Measurements from ENCODE around the gene UNC5B.

- TF ChIP-seq POLR2A (IDR thresholded peaks at IDR 0.05; ENCODE audit: low read length) (no peak), GATA1 (IDR thresholded peaks at IDR 0.05; ENCODE audit: low read depth, low read length) (no peak)
Observed at GRCh38 chr10:71176661-71177060, 35.7 kb upstream of the UNC5B start.
